SU-DHL-6 (cell line): Measurements from ENCODE around the gene RBM8A.

Source experiments
- CTCF ChIP-seq: fragments of 200-600 bp; sonication (generic); IDR thresholded peaks from one replicate; pipeline ENCODE4 v1.5.1; 2017; ENCODE audit warnings: antibody characterized with exemption, mild to moderate bottlenecking, low read length, moderate library complexity; ENCODE audit not compliant: insufficient read depth, poor library complexity, severe bottlenecking
- EZH2phosphoT487 ChIP-seq: fragments of 200-600 bp; sonication (generic), shearing (Covaris generic); conservative IDR thresholded peaks from 2 replicates; pipeline ENCODE4 v1.6.1; 2018; ENCODE audit warnings: mild to moderate bottlenecking, antibody characterized with exemption, low read length, moderate library complexity, mixed read lengths

- TF ChIP-seq CTCF (no peak), EZH2phosphoT487 (no peak)
Measured at GRCh38 chr1:145884675-145885074, 42.6 kb downstream of the RBM8A start.
